Brain microvascular endothelial cell (primary cell): ENCODE data around the gene PYCR2.

ENCODE experiments used
- DNase-seq: peaks from one replicate; pipeline ENCODE4 v3.0.0-alpha.2; 2020
- H3K27ac ChIP-seq: fragments of 250-450 bp; sonication (Bioruptor Pico); 2 replicates; pipeline ENCODE4 v1.5.1; 2020; ENCODE audit warnings: mild to moderate bottlenecking, moderate library complexity
- H3K27me3 ChIP-seq: fragments of 250-450 bp; sonication (Bioruptor Pico); replicated peaks from 2 replicates; pipeline ENCODE4 v1.5.1; 2020; ENCODE audit warnings: mild to moderate bottlenecking
- H3K36me3 ChIP-seq: fragments of 250-450 bp; sonication (Bioruptor Pico); replicated peaks from 2 replicates; pipeline ENCODE4 v1.5.1; 2020; ENCODE audit warnings: mild to moderate bottlenecking
- H3K4me3 ChIP-seq: 2 replicates; pipeline ENCODE4 v1.5.1; 2011; ENCODE audit warnings: low read depth, mild to moderate bottlenecking, control low read depth, low read length, moderate library complexity
- CTCF ChIP-seq: IDR thresholded peaks from 2 replicates; pipeline ENCODE4 v1.5.1; 2011; ENCODE audit warnings: low read depth, mild to moderate bottlenecking, moderate library complexity, low read length, control low read depth, inconsistent platforms; ENCODE audit errors: missing control alignments
- in situ Hi-C: cut with HindIII; loops from 2 replicates; pipeline ENCODE4 v1.10.0; 2017; ENCODE audit warnings: low sequenced_read_pairs, low pct_ligation_motif_present

Gene PYCR2

GRCh38 chr1:225879521-225880221, 44.4 kb downstream of the PYCR2 start:
- peaks cover 5% of the 10 kb centered on the region for H3K36me3 ChIP-seq
- no peak for TF ChIP-seq CTCF
- DNase-seq: no peak
- in situ Hi-C loops: no loop called here
- no peaks in the 10 kb centered on the region for H3K27me3 ChIP-seq
- H3K4me3 ChIP-seq: no peak overlapping the region
- no peak overlapping the region for H3K27ac ChIP-seq

- in situ Hi-C loops: no loop called here
- H3K36me3 ChIP-seq: peaks cover 9% of the 10 kb centered on the region
- no peak overlapping the region for H3K27ac ChIP-seq
- no peak for DNase-seq
- no peaks in the 10 kb centered on the region for H3K27me3 ChIP-seq
- TF ChIP-seq CTCF: no peak
- H3K4me3 ChIP-seq: no peak overlapping the region
These were observed 45.8 kb downstream of the PYCR2 start for GRCh38 chr1:225878282-225878681.

- in situ Hi-C loops: no loop called here
These were observed 46.5 kb downstream of the PYCR2 start for GRCh38 chr1:225877580-225877979.

GRCh38 chr1:225876900-225877510, 47.0 kb downstream of the PYCR2 start:
- no peak for TF ChIP-seq CTCF
- H3K4me3 ChIP-seq: no peak overlapping the region
- peaks cover 9% of the 10 kb centered on the region for H3K36me3 ChIP-seq
- H3K27ac ChIP-seq: no peak overlapping the region
- in situ Hi-C loops: no loop called here
- no peak for DNase-seq
- no peaks in the 10 kb centered on the region for H3K27me3 ChIP-seq

More at GRCh38 chr1:225877580-225877979, 46.5 kb downstream of the PYCR2 start:
- Histone ChIP-seq H3K27me3 (no peaks in the 10 kb centered on the region), H3K36me3 (peaks cover 9% of the 10 kb centered on the region), H3K4me3 (no peak overlapping the region), H3K27ac (no peak overlapping the region)
- peak; percentile 83 for TF ChIP-seq CTCF
- peak; percentile 49 for DNase-seq

- DNase-seq: no peak
- no peak for TF ChIP-seq CTCF
- no peak overlapping the region for H3K4me3 ChIP-seq
- in situ Hi-C loops: no loop called here
- peaks cover 9% of the 10 kb centered on the region for H3K36me3 ChIP-seq
- no peaks in the 10 kb centered on the region for H3K27me3 ChIP-seq
- no peak overlapping the region for H3K27ac ChIP-seq
These were observed 48.8 kb downstream of the PYCR2 start for GRCh38 chr1:225875044-225875815.
